GM12865 (cell line): ENCODE results near the gene CABP2.

Source experiments
- DNase-seq: peaks from one replicate; pipeline ENCODE4 v3.0.0; 2010; ENCODE audit warnings: low read depth
- H3K4me3 ChIP-seq: 2 replicates; pipeline ENCODE4 v1.5.1; 2011; ENCODE audit warnings: mild to moderate bottlenecking, low read depth, low read length, control low read depth
- TF ChIP-seq, protein P1 (sequence below): IDR thresholded peaks from 2 replicates; pipeline ENCODE4 v1.5.1; 2011; ENCODE audit warnings: low read length, control low read depth, low read depth, inconsistent platforms; ENCODE audit not compliant: insufficient read depth; ENCODE audit errors: missing control alignments

The CABP2 gene

DNA sequence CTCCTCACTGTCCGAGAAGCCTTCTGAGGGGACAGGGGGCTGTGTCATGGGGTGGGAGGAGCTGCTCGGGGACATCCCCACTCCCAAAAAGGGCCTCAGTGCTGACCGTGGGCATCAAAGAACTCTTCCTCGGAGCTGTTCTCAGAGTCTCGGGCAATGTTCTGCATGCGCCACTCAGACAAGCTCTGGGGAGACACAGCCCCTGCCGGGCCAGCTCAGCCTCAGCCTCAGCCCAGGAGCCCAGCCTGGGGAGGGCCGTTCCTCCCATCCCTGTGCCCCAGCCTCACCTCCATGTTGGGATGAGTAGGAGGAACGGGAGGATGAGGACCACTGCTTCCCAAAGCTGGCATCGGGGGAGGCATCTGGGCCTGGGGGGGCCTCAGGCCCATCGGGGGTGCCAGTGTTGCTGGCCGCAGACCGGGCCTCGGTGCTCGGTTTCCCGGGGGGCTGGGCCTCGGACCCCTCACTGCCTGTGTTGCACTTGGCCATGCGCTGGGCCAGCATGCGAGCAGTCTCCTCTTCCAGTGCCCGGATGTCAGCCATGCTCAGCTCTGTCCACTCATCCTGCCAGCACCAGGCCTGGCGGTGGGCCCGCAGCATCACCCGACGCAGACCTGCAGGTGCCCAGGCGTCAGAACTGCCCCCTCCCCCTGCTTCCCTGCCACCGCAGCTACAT lies 23.3 kb downstream of the CABP2 start:
- DNase-seq, result no peak

DNA sequence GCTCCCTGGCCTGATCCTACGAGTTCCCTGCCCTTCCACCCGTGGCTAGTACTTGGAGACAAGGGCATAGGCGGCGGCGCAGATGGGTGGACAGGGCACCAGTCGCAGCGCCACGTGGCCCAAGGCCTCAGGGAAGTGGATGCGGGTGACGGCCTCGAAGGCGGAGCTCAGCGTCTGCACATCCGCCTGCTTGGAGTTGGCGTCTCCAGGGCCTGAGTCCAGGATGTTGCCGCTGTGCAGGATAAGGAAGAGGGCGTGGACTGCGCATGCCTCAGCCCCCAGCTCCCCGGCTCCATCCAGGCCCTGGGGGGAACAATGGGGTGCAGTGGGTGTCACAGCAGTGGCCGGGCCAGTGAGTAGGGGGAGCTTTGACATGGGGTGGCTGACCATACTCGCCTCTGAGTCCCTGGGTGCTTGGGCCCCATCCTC lies 24.7 kb downstream of the CABP2 start:
- TF ChIP-seq, protein P1, sequence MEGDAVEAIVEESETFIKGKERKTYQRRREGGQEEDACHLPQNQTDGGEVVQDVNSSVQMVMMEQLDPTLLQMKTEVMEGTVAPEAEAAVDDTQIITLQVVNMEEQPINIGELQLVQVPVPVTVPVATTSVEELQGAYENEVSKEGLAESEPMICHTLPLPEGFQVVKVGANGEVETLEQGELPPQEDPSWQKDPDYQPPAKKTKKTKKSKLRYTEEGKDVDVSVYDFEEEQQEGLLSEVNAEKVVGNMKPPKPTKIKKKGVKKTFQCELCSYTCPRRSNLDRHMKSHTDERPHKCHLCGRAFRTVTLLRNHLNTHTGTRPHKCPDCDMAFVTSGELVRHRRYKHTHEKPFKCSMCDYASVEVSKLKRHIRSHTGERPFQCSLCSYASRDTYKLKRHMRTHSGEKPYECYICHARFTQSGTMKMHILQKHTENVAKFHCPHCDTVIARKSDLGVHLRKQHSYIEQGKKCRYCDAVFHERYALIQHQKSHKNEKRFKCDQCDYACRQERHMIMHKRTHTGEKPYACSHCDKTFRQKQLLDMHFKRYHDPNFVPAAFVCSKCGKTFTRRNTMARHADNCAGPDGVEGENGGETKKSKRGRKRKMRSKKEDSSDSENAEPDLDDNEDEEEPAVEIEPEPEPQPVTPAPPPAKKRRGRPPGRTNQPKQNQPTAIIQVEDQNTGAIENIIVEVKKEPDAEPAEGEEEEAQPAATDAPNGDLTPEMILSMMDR, result no peak
- DNase-seq, result no peak
- H3K4me3 ChIP-seq, result no peak overlapping the region

More for the DNA sequence above, 23.3 kb downstream of the CABP2 start:
- TF ChIP-seq, protein P1, result no peak
- H3K4me3 ChIP-seq, result no peak overlapping the region

DNA sequence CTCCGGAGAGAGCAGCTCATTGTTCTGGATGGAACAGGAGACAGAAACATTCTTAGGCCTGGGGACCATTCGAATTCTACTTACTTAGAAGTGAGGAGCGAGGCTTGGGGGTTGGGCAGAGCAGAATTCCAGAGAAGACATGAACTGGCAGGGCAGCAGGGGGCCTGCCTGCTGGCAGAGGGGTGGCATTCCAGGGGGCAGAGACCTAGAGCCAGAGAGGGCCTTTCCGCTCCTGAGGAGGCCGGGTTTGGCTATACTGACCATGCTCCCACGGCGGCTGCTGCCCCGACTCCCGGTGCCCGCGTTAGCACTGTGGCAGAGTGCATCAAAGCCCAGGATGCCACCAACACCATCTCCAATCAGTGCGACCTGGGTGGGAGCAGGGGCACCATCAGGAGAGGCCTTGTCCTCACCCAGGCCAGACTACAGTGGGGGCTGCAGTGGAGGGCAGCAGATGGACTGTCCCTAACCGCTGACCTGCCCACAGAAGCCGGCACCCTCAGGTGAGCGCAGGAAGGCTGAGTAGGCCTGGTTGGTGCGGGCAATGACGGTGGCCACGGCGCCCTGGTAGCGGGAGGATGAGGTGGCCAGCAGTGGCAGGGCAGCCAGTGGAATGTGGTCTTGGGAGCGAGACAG lies 25.5 kb downstream of the CABP2 start:
- no peak overlapping the region for H3K4me3 ChIP-seq
- TF ChIP-seq, protein P1, result no peak
- DNase-seq, result no peak

DNA sequence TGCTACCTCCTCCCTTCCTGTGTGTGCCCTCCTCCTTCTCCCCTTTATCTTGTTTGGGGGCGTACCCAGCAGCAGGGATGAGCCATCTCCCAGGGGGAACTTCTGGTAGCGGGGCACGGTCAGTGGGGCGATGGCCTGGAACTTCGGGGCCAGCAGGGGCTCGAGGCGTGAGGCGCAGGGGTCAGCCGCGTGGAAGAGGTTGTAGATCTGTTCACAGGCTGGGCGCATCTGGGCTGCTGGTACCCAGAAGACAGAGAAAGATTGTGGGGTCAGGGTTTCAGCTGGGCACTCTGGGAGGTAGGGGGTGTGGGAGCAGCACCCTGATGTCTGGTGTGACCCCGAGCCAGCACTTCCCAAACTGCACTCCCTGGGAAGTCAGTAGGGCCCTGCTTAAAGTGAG lies 27.1 kb downstream of the CABP2 start:
- TF ChIP-seq, protein P1, result no peak
- no peak for DNase-seq
- no peak overlapping the region for H3K4me3 ChIP-seq

DNA sequence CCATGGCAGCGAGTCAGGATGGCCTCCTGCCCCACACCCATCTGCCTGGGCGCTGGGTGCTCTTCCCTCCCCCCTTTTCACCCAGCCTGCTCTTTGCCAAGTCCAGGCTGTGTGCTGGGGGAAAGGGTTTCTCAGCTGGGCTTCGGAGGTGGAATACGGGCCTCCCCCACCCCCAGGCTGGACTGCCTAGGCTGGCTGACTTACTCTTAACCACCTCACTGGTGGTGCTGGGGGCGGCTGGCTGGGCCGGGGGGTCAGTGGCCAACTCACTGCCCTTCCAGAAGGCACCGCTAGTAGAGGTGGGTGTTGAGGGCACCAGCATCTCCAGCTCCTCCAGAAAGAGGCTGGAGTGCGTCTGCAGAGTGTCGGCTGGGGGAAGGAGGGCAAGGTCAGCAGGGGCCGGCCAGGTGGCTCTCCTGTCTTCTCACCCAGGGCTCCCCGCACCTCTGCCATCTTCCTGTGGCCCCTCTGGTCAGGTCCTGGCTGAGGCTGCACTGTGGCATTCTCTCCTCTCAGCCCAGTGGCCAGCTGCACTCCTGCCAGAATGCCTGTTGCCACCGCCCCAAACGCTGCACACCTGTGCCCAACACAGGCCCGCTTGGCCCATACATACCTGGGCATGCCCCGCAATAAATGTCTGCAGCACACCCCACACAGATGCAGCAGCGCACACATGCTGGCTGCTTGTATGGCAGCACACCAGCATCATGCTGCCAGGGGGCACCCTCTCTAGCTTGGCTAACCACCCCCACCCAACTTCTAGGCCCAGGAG lies 27.8 kb downstream of the CABP2 start:
- no peak overlapping the region for H3K4me3 ChIP-seq
- DNase-seq, result no peak
- TF ChIP-seq, protein P1, result no peak

DNA sequence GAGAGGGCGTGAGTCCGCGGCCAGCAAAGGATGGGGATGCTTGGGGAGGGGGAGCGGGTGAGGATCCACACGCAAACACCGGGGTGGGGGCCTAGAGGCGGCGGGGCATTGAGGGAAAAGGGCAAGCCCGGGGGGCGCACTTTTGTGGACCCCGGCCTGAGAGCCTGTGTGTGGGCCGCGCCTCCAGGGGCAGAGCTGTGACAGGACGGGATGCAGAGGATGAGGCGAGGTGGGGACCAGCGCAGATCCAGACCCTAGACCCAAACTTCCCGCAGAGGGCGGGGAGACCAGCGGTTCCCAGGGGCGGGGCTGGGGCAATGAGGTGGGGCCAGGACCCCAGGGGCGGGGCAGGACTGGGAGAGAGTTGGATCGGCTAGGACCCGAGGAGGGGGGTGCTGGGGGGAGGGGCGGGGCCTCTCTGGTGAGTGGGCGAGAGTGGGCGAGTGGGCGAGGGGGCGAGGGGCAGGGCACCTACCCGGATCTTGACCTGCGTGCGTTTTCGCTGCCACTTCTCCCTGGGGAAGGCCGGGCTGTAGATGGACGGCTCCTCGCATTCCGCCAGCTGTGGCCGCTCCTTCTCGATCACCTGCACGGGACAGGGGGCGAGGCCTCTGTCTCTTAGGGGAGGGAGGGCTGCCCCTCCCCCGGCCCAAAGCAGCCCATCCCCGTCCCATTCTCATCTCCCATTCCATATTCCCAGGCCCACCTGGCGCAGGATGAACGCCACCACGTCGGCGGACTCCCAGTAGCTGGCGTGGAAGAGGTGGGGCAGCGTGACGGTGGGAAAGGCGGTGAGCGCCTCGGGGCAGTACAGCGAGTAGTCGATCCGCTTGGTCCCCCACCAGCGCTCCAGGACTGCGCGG lies 28.6 kb downstream of the CABP2 start:
- no peak for DNase-seq
- TF ChIP-seq, protein P1, result no peak
- no peak overlapping the region for H3K4me3 ChIP-seq
